VCaP (cell line): Measurements from ENCODE around the gene ADSL.

ENCODE experiments used
- H3K27ac ChIP-seq: fragments of 450-650 bp; 2 replicates; pipeline ENCODE4 v1.5.1; 2017
- CTCF ChIP-seq: fragments of 450-650 bp; conservative IDR thresholded peaks from 2 replicates; pipeline ENCODE4 v1.5.1; 2017; ENCODE audit warnings: mild to moderate bottlenecking, moderate library complexity

Gene ADSL

GRCh38 chr22:40322818-40323447 is 23.4 kb upstream of the ADSL start:
- no peak for TF ChIP-seq CTCF
- peak overlapping the region; percentile 84; the same call in 1 of the 2 replicates for H3K27ac ChIP-seq

GRCh38 chr22:40323681-40324171 is 22.6 kb upstream of the ADSL start:
- H3K27ac ChIP-seq, result peak overlapping the region; percentile 84
- no peak for TF ChIP-seq CTCF

GRCh38 chr22:40324468-40325305 is 21.6 kb upstream of the ADSL start:
- H3K27ac ChIP-seq, result peak overlapping the region; percentile 84
- no peak for TF ChIP-seq CTCF

DNA sequence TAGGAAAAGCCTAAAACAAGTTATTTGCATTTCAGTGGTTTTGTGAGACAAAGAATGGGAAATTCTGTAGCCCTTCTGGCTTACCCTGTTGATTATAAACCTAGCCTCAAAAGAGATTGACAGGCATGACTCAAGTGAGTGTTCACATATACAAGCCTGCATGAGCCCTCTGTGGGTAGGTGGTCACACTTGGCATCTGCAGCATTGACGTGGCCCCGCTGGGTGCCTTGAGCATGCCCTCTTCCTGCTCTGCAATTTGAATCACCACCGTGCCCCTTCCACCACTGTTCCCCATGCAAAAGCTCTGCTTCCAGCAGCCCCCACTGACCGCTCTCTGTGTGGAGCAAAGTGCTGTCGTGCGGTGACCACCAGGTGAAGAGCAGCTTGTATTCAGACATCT is 21.0 kb upstream of the ADSL start:
- no peak for TF ChIP-seq CTCF
- H3K27ac ChIP-seq, result peak overlapping the region; percentile 84

- TF ChIP-seq CTCF, result no peak
- H3K27ac ChIP-seq, result peak overlapping the region; percentile 84
Measured at GRCh38 chr22:40326905-40327735, 19.2 kb upstream of the ADSL start.

DNA sequence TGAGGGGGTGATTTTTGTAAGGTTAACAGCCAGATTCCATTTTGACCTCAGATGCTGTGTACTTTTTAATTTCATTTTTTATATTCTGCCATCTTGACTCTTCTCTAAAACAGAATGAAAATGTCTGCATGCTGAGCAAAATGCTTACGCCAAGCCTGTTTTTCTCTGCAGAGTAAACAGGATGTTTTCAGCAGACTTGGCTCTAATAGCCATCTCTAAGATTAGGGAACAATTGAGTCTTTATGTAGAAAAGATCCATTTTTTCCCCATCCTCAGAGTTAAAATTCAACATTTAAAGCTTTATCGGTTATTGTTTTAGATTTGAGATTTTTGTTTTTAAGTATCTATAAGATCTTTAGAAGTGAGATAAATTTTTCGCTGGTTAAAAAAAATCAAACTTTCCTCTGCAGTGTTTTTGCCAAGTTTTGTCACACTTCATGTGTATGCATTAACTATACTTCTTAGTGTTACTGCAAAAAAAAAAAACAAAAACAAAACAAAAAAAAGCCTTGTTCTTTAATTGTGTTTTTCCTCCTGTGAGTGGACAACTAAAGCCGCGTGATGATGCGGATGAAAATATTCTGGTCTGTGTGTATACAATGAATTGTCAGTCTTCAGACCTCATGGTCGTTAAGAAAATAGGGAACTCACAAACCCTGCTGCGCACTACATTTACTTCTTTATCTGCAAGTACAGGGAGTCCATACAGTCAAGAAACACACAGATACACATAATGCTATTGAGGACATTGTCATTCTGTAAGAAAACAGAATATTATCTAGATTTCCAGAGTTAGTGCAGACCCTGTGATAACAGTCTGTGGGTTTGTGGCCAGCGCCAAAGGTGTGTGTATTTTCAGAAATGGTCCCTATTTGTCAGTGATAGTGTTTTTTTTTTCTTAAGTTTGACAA is 17.5 kb upstream of the ADSL start:
- H3K27ac ChIP-seq, result peak overlapping the region; percentile 84
- TF ChIP-seq CTCF, result no peak
